HCT116 (cell line): ENCODE results near the gene HCN2. TPM values are rescaled to one million over a fixed set of nuclear protein-coding genes. Genes with fewer than 3 reads are reported as not detected.

ENCODE experiments used
- ATAC-seq: fragments of 200-7000 bp; cut with Tn5 transposase; 2 replicates; pipeline ENCODE4 v1.9.1; 2020; ENCODE audit warnings: mild to moderate bottlenecking, moderate library complexity
- BruUV-seq: library from RNA; stranded (reverse); fragments of 400-500 nt; replicated peaks from 2 replicates; lab custom pipeline; 2021; lab: Mats Ljungman, UMichigan
- CTCF ChIA-PET: fragments of 300-600 bp; sonication (Branson Sonifier 250); formaldehyde crosslinking; loops from one replicate; lab custom pipeline; 2021; ENCODE audit warnings: antibody characterized with exemption; lab: Charles Lee
- POLR2A ChIA-PET: fragments of 300-600, 350-600 bp; sonication (Branson Sonifier 250); formaldehyde crosslinking; loops from one replicate; lab custom pipeline; 2021; ENCODE audit warnings: antibody characterized with exemption; lab: Charles Lee
- RAD21 ChIA-PET, 2 experiments: fragments of 300-600 bp; sonication (Branson Sonifier 250); formaldehyde crosslinking; loops; one replicate each; lab custom pipeline; 2023; ENCODE audit warnings: low total read pairs in 2 of 2; ENCODE audit not compliant: uncharacterized antibody in 2 of 2, unreplicated experiment in 2 of 2, low non-redundant PET in 1 of 2; lab: Charles Lee
- DNase-seq: peaks from one replicate; pipeline ENCODE4 v3.0.0-alpha.2; 2010; ENCODE audit warnings: low read depth, low spot score
- H2AFZ ChIP-seq: fragments of 200-600 bp; shearing (Covaris generic), sonication (generic); 2 replicates; pipeline ENCODE4 v1.6.1; 2017; ENCODE audit warnings: low read depth, mixed run types, mixed read lengths, antibody characterized with exemption, low read length; ENCODE audit not compliant: poor library complexity, severe bottlenecking
- H3K27ac ChIP-seq: 2 replicates; pipeline ENCODE4 v1.5.1; 2012; ENCODE audit warnings: low read depth, low read length
- H3K27me3 ChIP-seq: fragments of 200-600 bp; sonication (generic); 2 replicates; pipeline ENCODE4 v1.6.1; 2016; ENCODE audit warnings: mixed run types, low read length, mixed read lengths; ENCODE audit not compliant: insufficient read depth
- H3K36me3 ChIP-seq, 2 experiments: fragments of 200-500 bp in 1 of 2; fragments of 200-600 bp in 1 of 2; sonication (Bioruptor generic) in 1 of 2; sonication (generic) in 1 of 2; 2 replicates each; pipeline versions ENCODE4 v1.5.1 to v1.6.1; 2014 to 2016; ENCODE audit warnings: low read length in 2 of 2, inconsistent platforms in 1 of 2, mixed read lengths in 1 of 2, mixed run types in 1 of 2; ENCODE audit not compliant: insufficient read depth in 2 of 2, control insufficient read depth in 1 of 2
- H3K4me1 ChIP-seq, 2 experiments: fragments of 200-600 bp in 1 of 2; sonication (generic) in 1 of 2; 2 replicates each; pipeline versions ENCODE4 v1.5.1 to v1.6.1; 2012 to 2017; ENCODE audit warnings: low read length in 2 of 2, inconsistent platforms in 1 of 2, mild to moderate bottlenecking in 1 of 2, mixed read lengths in 1 of 2, mixed run types in 1 of 2, moderate library complexity in 1 of 2; ENCODE audit not compliant: insufficient read depth in 2 of 2, control insufficient read depth in 1 of 2
- H3K4me2 ChIP-seq: fragments of 200-600 bp; sonication (generic); 2 replicates; pipeline ENCODE4 v1.6.1; 2017; ENCODE audit warnings: mixed run types, low read length, mixed read lengths
- H3K4me3 ChIP-seq, 2 experiments: fragments of 200-600 bp in 1 of 2; sonication (generic) in 1 of 2; replicated peaks in 1 of 2; 2 replicates each; pipeline ENCODE4 v1.5.1; 2011 to 2016; ENCODE audit warnings: low read length in 2 of 2, control low read depth in 1 of 2, low read depth in 1 of 2, mild to moderate bottlenecking in 1 of 2, mixed read lengths in 1 of 2, mixed run types in 1 of 2
- H3K79me2 ChIP-seq: fragments of 200-600 bp; sonication (generic); 2 replicates; pipeline ENCODE4 v1.6.1; 2017; ENCODE audit warnings: mild to moderate bottlenecking, mixed run types, low read length, moderate library complexity, mixed read lengths; ENCODE audit not compliant: insufficient read depth
- H3K9ac ChIP-seq: fragments of 200-600 bp; sonication (generic); 2 replicates; pipeline ENCODE4 v1.6.1; 2016; ENCODE audit warnings: low read length, mixed read lengths
- H3K9me2 ChIP-seq: fragments of 200-600 bp; sonication (generic), shearing (Covaris generic); 2 replicates; pipeline ENCODE4 v1.6.1; 2017; ENCODE audit warnings: mixed run types, mild to moderate bottlenecking, moderate library complexity; ENCODE audit not compliant: insufficient read depth
- H3K9me3 ChIP-seq, 2 experiments: fragments of 200-500 bp in 1 of 2; fragments of 200-600 bp in 1 of 2; sonication (Bioruptor generic) in 1 of 2; sonication (generic) in 1 of 2; 2 replicates each; pipeline ENCODE4 v1.6.1; 2014 to 2017; ENCODE audit warnings: low read length in 2 of 2, mixed read lengths in 2 of 2, inconsistent platforms in 1 of 2, low read depth in 1 of 2, mild to moderate bottlenecking in 1 of 2, mixed run types in 1 of 2, moderate library complexity in 1 of 2; ENCODE audit not compliant: control insufficient read depth in 1 of 2, insufficient read depth in 1 of 2
- H4K20me1 ChIP-seq: fragments of 200-600 bp; sonication (generic), shearing (Covaris generic); 2 replicates; pipeline ENCODE4 v1.6.1; 2017; ENCODE audit warnings: mixed run types, mild to moderate bottlenecking, moderate library complexity; ENCODE audit not compliant: insufficient read depth
- ATF3 ChIP-seq: IDR thresholded peaks from 2 replicates; pipeline ENCODE4 v1.6.1; 2012
- CBX3 ChIP-seq: IDR thresholded peaks from 2 replicates; pipeline ENCODE4 v1.6.1; 2012; ENCODE audit warnings: low read depth
- CEBPB ChIP-seq: IDR thresholded peaks from 2 replicates; pipeline ENCODE4 v1.6.1; 2012; ENCODE audit warnings: low read depth
- EGR1 ChIP-seq: IDR thresholded peaks from 2 replicates; pipeline ENCODE4 v1.6.1; 2012; ENCODE audit warnings: low read depth
- ELF1 ChIP-seq: IDR thresholded peaks from 2 replicates; pipeline ENCODE4 v1.6.1; 2012; ENCODE audit warnings: low read depth, borderline replicate concordance
- EZH2 ChIP-seq: fragments of 200-600 bp; sonication (generic); IDR thresholded peaks from 2 replicates; pipeline ENCODE4 v1.6.1; 2017; ENCODE audit warnings: antibody characterized with exemption, mixed run types
- EZH2phosphoT487 ChIP-seq: fragments of 200-600 bp; IDR thresholded peaks from 2 replicates; pipeline ENCODE4 v1.6.1; 2018; ENCODE audit warnings: antibody characterized with exemption, borderline replicate concordance
- FOSL1 ChIP-seq: IDR thresholded peaks from 2 replicates; pipeline ENCODE4 v1.6.1; 2012; ENCODE audit warnings: low read depth
- JUND ChIP-seq: IDR thresholded peaks from 2 replicates; pipeline ENCODE4 v1.6.1; 2012
- REST ChIP-seq: IDR thresholded peaks from 2 replicates; pipeline ENCODE4 v1.6.1; 2012; ENCODE audit warnings: low read depth
- SP1 ChIP-seq: IDR thresholded peaks from 2 replicates; pipeline ENCODE4 v1.6.1; 2012; ENCODE audit warnings: low read depth
- SRF ChIP-seq: IDR thresholded peaks from 2 replicates; pipeline ENCODE4 v1.6.1; 2012; ENCODE audit warnings: low read depth
- YY1 ChIP-seq: IDR thresholded peaks from 2 replicates; pipeline ENCODE4 v1.6.1; 2011; ENCODE audit warnings: low read length, low read depth, moderate library complexity, mild to moderate bottlenecking; ENCODE audit not compliant: insufficient replicate concordance; ENCODE audit errors: extremely low read depth
- ZBTB33 ChIP-seq: IDR thresholded peaks from 2 replicates; pipeline ENCODE4 v1.6.1; 2011; ENCODE audit warnings: mild to moderate bottlenecking, low read length, moderate library complexity; ENCODE audit not compliant: insufficient replicate concordance; ENCODE audit errors: extremely low read depth
- ZFX ChIP-seq: fragments of 450-650 bp; IDR thresholded peaks from 2 replicates; pipeline ENCODE4 v1.6.1; 2017
- ZNF274 ChIP-seq: fragments of 200-500 bp; sonication (Bioruptor generic); IDR thresholded peaks from 2 replicates; pipeline ENCODE4 v1.6.1; 2014; ENCODE audit warnings: mild to moderate bottlenecking, low read depth, low read length, inconsistent platforms
- intact Hi-C: fragments of 100-400 bp; cut with micrococcal nuclease; formaldehyde crosslinking; loops from 2 replicates; pipeline ENCODE4 v1.10.0; 2022
- total RNA-seq: library from RNA; stranded (reverse); gene quantifications from one replicate; pipeline ENCODE4 v1.2.1, GENCODE V29; 2021; ENCODE audit not compliant: unreplicated experiment

Gene HCN2
- total RNA-seq, 1 experiment from 2014 or later: 2.4 TPM

- no TSS peak for BruUV-seq
- H4K20me1 ChIP-seq: peaks cover 4% of the 10 kb centered on the region; the same call in 1 of the 2 replicates
- H3K4me2 ChIP-seq: no peak overlapping the region
- H3K9me2 ChIP-seq: no peaks in the 10 kb centered on the region
- intact Hi-C loops: no loop called here
- H3K9ac ChIP-seq: no peak overlapping the region
- H3K79me2 ChIP-seq: peaks cover 100% of the 10 kb centered on the region
- TF ChIP-seq EGR1: no peak
- no peak for TF ChIP-seq ZBTB33
- TF ChIP-seq FOSL1: no peak
- no peak for TF ChIP-seq CEBPB
- TF ChIP-seq EZH2: no peak
- no peak for TF ChIP-seq CBX3
- no peak for TF ChIP-seq YY1
- no peak for TF ChIP-seq ELF1
- no peak for TF ChIP-seq JUND
- no peak for TF ChIP-seq REST
- TF ChIP-seq ZNF274: no peak
- no peak for TF ChIP-seq ATF3
- TF ChIP-seq EZH2phosphoT487: no peak
- TF ChIP-seq ZFX: no peak
- TF ChIP-seq SP1: no peak
- TF ChIP-seq SRF: no peak
- POLR2A ChIA-PET: no interaction called here
- DNase-seq (no peak), ATAC-seq (peak; percentile 26; the same call in 1 of the 2 replicates)
- peaks cover 4 to 14% of the 10 kb centered on the region in 2 experiments for H3K4me1 ChIP-seq
- no peak overlapping the region for H2AFZ ChIP-seq
- H3K36me3 ChIP-seq: peaks cover 3 to 36% of the 10 kb centered on the region in 2 experiments; a peak in 3 of 4 replicates
- H3K27me3 ChIP-seq: no peaks in the 10 kb centered on the region
- no peak overlapping the region for H3K4me3 ChIP-seq
- H3K27ac ChIP-seq: no peak overlapping the region
- CTCF ChIA-PET: no interaction called here
- H3K9me3 ChIP-seq: no peaks in the 10 kb centered on the region
- RAD21 ChIA-PET: no interaction called here
Observed at GRCh38 chr19:656751-657559, 67.3 kb downstream of the HCN2 start.
